Stimulated activated naive CD8-positive, alpha-beta T cell treated with anti-CD3 and anti-CD28 coated beads, Interleukin-15, Interleukin-2, amounts not matched to agents 100 U/mL and 50 U/mL, for 24 hours (primary cell): Measurements from ENCODE around the gene EFR3B.
A peak's percentile ranks its signal among the peaks of the same experiment; 100 is the strongest.

Experiments
- ATAC-seq: fragments of 150-1000 bp; cut with Tn5 transposase; one replicate; pipeline ENCODE4 v1.10.0; 2021
- DNase-seq: peaks from one replicate; pipeline ENCODE4 v3.0.0; 2021

Gene EFR3B

DNA sequence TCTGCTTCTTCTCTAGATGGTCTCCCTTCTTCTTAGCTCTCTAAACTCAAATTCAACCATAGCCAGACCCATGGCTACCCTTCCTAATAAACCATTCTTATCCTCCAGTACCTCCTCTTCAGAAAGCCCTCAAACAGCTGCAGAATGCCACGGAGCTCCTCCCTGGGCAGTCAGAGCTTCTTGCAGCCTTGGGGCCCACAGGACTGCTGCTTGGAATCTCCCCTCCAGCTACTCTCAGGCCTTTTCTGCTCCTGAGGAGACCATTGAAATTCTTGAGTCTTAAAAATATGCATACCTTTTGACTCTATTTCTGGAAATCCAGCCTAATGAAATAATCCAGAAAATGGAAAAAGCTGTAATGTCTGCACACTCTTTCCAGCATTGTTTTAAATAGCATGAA is 30.7 kb downstream of the EFR3B start:
- DNase-seq = no peak
- ATAC-seq = no peak

DNA sequence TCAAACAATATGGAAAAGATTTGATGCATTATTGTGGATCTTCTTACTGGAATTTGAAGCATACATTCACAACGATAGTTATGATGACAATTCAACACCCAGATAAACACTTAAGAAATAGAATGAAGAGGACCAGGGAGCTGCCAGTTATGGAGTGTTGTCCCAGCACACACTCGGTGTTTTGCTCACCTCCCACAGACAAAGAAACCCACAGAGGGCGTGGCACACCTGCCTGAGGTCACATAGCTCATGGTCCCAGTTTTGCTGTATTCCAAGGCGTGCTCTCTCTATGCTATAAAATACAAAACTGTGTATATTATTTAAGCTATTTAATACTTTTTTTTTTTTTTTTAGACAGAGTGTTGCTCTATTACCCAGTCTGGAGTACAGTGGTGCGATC is 31.1 kb downstream of the EFR3B start:
- no peak for ATAC-seq
- no peak for DNase-seq

DNA sequence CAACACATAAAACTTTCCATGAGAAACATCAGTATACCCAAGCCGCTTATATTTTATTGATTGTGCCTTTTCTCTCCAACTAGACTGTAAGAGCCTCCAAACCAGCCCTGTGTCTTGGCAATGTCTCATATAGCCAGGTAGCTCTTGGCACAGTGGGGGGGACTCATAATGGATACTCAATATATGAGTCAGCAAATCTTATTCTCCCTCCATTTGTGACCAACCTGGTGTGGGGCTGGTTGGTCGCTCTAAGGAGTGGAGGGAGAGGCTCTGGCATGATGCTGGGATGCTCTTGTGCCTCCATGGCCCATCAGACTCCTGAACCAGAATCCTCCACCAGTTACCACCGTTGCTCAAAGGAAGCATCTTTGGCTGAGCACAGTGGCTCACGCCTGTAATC is 32.0 kb downstream of the EFR3B start:
- DNase-seq (no peak), ATAC-seq (no peak)

DNA sequence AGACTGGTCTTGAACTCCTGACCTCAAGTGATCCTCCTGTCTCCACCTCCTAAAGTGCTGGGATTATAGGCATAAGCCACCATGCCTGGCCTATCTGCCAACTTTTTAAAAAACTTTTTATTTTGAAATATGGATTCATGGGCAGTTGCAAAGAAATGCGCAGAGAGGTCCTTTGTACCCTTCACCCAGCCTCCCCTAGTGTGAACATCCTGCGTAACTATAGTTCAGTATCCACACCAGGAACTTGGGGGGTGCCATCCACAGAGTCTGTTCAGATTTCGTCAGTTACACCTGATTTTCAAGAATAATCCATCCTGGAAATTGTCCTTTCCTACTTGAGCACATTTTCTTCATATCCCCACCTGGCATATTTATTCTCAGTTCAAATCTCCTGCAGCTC is 33.0 kb downstream of the EFR3B start:
- DNase-seq = no peak
- ATAC-seq = no peak

DNA sequence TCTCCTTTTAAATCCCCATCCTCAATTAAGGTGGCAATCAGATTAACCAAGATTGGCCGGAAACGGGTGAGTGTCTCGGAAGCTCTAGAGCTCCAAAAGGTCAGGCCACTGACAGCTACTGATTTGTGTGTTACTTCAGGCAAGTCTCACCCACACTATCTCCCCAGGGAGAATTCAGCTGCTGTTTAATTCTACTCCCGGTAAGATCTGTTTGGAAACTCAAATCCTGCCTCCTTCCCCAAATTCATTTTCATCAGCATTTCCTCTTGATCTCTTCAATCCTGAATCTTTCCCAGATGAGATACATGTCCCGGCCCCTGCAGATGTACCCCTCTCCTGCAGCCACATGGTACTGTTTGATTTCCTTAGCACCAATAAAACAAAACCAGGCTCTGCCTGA is 34.9 kb downstream of the EFR3B start:
- DNase-seq = no peak
- no peak for ATAC-seq

DNA sequence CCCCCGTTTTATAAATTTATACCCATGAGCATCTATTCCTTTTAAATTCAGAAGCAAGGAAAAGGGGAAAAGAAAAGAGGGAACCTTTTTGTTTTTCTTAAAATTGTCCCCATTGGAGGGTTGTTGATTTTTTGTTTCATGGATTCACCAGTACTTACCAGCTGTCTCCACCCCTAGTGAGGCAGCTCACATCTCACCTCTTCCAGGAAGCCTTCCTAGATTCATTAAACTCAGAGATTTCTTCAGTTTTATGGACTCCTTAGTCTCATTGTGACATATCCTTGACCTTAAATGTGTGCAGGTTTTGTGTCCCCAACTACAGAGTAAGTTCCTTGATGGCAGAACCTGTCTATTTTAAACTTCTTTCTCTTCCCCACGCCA is 35.9 kb downstream of the EFR3B start:
- DNase-seq (no peak), ATAC-seq (no peak)

DNA sequence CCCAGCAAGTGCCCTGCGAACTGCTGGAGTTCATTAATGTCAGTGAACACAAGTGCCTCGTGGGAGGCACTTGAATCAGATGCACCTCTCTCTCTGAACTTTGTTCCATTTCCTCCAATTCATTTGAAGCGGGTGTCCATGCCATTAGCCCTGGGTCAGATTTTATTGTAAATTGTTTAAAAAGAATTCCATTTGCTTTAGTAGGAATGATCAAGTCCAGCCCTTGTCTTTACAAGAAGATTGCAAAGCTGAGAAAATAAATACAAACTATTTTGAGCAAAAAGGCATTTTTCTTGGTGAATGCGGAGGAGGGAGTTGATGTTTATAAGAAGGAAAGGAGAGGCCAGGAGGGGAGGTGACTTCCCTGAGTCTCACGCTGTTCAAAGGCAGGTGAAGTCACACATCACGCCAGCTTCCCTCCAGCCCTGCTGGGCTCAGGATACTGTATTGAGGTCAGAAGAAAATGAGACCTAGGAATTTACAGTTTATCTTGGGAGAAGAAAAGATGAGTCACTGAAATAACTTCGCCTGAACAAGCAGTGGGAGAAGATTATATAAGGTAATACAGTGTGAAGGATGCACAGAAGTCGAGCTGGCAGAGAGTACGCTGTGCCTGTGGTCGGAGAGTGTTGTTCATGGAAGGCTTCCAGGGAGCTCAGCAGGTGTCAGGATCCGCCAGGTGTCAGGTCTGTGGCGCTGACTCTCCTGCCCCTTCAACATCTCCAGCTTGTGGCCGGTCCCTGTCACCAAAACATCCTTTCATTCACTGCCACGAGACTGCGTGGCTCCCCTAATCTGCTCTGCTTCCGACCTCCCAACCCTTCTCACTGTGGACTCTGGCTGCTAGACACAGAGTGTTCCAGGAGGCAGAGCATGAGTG is 36.5 kb downstream of the EFR3B start:
- DNase-seq (no peak), ATAC-seq (no peak)

DNA sequence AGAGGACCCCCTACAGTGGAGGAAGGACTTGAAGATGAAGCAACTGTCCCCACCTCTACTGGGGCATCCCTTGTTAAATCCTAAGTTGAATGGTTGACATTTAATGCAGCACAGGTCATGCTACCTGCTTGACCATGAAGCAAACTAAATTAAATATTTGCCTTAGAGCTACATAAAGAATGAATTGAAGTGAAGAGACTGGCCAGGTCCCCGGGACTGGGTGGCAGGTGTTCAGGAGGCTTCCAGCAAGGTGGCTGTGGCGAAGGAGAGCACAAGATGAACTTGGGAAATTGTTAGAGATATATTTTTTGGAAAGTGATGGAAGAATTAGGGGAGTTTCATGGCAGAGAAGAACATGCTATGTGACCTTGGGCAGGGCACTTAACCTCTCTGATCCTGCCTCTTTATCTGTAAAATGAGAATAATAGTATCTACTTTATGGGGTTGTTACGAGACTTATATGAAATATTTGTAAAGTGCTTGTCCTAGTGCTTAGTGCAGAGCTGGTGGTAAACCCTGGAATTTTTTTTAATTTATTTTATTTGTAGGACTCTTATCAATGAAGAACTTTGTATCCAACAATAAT is 37.3 kb downstream of the EFR3B start:
- DNase-seq = no peak
- ATAC-seq = no peak

DNA sequence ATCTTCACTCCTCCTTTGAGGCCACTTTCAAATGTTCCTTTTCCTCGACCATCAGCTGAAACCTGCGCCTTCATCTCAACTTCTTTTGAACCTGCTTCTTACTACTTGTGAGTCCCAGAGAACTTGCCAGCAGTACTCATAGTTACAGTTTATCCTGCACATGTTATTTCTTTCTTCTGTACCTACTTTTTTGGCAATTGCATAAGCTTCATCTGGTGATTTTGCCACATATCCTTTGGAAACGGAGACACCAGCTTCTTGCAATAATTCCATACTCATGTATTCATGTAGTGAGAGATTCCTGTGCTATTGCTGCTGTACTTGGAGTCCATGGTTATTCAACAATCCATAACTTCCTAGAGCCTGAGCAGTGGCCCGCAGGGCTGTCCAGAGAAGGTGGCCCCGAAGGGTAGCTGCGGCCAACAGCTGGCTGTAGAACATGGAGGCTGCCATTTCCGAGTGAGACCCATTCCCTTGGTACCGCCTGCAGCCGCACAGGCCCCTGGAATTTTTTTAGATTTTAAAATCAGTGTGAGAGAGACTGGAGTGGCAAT is 39.4 kb downstream of the EFR3B start:
- no peak for ATAC-seq
- no peak for DNase-seq

DNA sequence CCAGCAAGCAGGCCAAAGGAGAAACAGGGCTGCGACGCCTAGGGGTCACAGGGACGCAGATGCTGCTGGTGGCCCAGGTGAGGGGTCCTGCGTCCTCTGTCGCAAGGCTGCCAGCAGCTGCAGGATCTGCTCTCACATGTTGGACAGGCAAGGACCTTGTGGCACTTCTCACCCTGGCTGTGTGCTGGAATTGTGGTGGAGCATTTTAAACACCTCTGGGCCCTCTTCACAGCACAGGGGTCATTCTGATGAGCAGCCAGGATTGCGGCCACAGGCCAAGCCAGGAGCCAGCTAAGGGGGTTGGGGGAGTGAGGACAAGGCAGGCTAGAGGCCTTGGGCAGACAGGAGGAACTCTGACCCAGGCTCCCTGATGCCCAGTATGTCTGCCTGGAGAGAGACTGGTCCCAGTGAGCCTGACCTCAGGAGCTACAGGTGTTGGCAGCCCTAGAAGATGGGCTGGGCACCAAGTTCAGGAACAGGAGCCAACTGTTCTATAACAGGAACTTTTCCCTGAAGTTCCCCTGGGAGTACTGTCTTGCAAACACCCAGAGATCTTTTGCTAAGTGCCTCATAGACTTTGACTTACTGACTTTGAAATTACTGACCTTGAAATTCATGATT is 40.2 kb downstream of the EFR3B start:
- DNase-seq (no peak), ATAC-seq (no peak)

DNA sequence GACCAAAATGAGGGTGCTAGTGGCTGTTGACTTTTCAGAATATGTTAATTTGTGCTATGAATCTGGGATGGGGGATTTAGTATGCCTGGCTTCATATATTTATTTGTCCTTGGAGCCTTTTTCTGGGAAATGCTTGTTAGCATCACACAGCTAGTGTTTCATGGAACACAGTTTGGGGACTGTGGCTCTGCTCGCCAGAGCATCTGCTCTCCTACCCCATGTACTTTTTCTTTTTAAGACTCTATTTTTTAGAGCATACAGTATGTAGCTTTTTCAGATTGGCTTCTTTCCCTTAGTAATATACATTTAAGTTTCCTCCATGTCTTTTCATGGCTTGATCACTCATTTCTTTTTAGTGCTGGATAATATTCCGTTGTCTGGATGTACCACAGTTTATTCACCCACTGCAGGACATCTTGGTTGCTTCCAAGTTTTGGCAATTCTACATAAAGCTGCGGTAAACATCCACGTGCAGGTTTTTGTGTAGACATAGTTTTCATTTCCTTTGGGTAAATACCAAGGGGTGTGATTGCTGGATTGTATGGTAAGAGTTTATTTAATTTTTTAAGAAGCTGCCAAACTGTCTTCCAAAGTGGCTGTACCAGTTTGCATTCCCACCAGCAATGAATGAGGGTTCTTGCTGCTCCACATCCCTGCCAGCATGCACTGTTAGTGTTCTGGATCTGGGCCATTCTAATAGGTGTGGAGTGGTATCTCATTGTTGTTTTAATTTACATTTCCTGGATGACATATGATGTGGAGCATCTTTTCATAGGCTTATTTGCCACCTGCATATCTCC is 44.1 kb downstream of the EFR3B start:
- DNase-seq (no peak), ATAC-seq (no peak)

DNA sequence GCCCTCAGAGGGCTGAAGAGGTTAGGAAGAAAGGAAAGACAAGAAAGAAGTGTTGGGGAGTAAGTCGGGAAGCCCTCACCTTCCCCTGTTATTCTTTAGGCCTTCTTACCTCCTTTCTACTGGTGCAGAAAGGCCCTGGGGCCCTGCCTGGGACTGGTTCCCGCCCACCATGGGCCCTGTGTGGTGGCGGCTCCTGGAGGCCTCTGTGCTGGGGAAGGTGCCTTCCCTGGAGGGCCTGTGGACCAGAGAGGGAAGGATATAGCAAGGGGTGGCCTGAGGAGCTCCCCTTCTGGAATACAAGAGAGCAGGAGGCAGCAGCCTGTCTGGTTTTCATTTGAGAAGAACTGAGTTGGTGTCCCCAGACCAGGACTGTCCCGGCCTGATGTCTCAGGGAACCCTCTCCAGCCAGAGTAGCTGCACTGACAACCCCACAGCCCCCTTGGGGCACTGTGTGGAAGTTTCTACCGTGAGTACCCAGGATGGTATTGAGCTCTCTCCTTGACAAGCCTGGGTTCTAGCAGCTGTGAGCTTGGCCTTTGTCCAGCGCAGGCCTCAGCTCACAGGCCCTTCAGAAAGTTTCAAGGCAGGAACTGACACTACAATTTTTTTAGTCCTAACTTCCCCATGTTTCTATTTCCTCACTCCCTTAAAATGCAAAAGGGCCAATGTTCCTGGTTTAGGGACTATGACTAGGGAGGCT is 47.1 kb downstream of the EFR3B start:
- no peak for ATAC-seq
- DNase-seq = no peak

DNA sequence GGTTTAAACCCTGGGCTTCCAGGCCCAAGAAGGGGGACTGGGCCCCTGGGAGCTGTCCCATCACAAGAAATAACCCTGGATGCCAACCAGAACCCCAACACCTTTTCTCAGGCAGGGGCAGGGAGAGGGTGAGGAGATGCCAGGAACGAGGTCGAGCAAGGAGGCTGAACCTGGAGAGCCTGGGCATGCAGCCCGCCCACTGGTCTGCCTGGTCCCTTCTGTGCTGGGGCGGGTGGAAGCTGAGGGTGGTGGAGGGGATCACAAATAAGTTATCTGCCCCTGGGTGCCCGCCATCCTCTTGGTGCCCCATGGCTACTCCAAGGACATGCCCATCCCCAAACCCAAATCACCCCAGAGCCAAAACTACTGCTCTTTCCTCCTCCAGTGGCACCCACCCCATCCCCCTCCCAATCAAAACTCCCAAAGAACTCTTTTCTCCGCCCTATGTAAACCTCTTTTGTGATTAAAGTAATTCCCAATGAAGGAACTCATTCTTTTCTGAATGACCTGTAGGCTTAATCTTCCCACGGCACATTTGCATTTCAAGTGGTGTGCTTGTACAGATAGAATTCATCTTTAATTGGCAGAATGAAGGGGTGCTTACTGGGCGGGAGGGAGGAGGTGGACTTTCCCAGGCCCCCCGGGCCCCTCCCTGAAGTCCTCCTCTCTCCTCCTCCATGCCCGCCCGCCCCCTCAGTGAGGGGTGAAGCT is 47.9 kb downstream of the EFR3B start:
- no peak for DNase-seq
- ATAC-seq = no peak

DNA sequence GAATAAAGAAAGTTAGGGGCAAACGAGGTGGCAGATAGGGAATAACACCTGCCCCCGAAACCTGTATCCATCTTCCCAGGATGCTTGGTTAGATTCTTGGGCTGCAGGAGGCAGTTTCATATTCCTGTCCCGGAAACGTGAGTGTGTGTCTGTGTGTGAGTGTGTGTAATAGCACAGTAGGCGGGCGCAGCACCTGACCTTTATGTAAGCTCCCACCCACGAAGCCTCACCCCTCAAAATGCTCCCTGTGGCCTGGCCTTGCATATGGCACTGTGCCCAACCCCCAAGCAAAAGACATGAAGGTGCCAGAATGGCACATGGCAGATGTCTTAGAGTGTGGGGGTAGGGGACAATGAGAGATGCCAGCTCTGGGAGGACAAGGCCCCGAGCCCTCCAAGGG is 48.9 kb downstream of the EFR3B start:
- DNase-seq (no peak), ATAC-seq (peak; percentile 9)

DNA sequence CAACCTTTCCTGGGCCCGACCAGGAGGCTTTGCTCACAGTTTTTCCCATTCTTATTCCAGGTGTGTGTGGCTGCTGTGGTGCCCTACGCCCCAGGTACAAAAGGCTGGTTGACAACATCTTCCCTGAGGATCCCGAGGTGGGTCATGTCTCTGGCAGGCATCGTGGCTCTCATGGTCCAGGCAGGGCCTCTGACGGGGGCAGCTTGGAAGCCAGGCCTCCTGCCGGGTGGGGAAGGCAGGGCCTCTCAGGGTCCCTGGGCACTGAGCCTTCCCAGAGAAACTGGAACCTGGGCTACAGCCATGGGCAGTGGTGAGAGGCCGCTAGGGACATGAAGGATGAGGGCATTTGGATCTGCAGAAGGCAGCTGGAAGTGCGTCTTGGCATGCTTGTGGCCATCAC is 49.4 kb downstream of the EFR3B start:
- DNase-seq = no peak
- no peak for ATAC-seq

DNA sequence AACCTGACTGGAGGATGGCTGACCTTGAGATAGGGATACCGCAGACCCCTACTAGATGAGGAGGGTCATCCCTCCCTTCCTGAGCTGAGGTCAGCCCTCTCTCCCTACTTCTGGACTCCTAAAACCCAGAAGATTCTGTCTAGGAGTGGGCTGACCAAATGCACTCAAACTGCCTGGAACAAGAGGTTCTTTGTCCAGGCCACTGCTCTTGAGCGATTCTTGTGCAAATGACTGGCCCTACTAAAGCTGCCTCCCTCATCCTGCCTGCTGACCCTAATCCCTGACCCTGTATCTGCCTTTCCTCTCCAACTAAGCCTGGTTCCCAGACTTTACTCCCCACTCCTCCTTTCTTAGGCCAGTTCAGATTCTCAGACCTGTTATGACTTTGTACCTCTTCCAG is 56.2 kb downstream of the EFR3B start:
- ATAC-seq (no peak), DNase-seq (no peak)

DNA sequence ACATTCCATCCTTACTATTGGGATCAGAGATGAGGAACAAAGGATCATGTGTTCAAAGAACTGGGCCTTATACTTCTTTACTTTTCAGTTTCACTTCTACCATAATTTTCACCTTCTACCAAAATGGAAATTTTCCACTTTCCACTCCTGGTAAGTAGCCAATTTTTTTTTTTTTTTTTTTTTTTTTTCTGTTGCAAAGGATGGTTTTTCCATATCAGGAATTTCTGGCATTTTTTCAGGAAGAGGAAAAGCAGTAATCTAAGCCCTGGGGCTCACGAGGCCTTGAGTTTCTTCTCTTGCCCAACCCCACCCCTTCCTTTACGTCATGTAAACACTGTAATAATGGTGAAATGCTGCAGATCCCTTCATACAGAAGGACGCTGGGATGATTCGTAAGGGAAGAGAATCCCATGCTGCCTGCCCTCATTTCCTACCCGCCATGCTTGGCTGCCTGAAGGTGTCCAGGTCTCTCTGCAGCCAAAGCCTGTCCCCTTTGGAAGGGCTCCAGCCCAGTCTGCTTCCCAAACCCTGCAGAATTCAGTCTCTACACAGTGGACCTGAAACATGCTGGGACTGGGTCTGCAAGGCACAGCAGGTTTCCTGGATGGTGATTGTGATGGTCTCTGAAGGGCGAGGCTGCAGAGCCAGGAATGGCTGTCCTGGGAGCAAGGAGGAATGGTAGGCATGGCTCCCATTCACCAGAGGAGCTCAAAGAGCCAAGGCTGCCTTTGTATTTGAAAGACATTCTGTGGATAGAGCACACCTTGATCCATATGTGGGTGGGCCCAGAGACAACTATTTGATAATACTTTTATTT is 57.0 kb downstream of the EFR3B start:
- ATAC-seq = no peak
- no peak for DNase-seq

DNA sequence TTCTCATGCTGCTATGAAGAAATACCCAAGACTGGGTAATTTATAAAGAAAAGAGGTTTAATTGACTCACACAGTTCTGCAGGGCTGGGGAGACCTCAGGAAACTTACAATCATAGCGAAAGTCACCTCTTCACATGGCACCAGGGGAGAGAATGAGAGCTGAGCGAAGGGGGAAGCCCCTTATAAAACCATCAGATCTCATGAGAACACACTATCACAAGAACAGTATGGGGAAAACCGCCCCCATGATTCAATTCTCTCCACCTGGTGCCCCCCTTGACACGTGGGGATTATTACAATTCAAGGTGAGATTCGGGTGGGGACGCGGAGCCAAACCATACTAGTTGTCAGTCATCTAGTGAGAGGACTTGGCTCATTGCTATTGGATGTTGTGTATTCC is 60.5 kb downstream of the EFR3B start:
- DNase-seq (peak; percentile 42), ATAC-seq (peak; percentile 94)

DNA sequence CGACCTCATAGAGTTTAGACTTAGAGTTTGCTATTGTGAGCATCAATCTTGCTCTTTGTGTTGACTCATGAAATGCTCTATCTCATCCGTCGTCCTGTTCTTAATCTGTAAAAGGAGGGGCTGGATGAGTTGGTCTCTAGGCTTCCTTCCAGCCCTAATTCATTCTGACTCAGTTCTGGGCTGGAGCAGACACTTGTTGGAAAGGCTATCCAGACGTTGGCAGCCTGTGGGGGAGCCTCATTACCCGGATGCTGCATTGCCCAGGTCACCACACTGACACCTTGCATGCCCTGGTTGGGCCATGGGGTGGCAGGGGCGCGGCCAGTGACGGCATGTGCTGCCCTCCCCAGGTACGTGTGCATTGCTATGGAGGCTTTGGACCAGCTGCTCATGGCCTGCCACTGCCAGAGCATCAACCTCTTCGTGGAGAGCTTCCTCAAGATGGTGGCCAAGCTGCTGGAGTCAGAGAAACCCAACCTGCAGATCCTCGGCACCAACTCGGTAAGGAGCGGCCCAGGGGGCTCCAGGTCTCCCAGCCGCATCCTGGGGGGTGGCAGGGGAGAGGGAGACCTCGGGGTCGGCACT is 61.5 kb downstream of the EFR3B start:
- DNase-seq (no peak), ATAC-seq (no peak)

DNA sequence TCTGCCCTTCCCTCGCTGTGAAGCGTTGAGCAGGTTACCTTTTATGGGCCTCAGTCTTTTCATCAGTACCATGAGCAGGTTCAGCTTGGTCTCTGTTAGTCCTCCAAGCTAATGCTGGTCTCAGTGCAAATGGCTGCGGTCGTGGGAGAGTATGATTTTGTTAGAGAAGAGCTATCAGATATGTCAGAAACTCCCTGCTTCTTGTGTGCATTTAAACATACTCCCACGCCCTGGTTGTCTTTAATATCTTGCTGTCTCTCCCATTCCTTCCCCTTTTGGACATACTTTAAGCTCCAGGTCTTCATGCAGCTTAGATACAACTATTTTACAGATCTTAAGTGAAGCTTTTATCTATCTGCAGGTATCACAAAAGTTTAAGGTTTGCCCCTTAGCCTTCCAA is 62.9 kb downstream of the EFR3B start:
- ATAC-seq = no peak
- no peak for DNase-seq
